ENCODE data around the gene SYNJ2.

- TF ChIP-seq CTCF (IDR thresholded peaks at IDR 0.05) = no peak
- no peak for TF ChIP-seq POLR2A (IDR thresholded peaks at IDR 0.05)
These were observed 38.6 kb downstream of the SYNJ2 start for GRCh38 chr6:158020272-158020711.

Data from heart left ventricle (tissue), 13 donors.